Activated CD4-positive, alpha-beta T cell treated with anti-CD3 and anti-CD28 coated beads, Interleukin-2, amount 10 ng/mL, durations not matched to agents 7 days and 5 days (primary cell): Measurements from ENCODE around the gene FCGR1A. TPM values are rescaled to one million over a fixed set of nuclear protein-coding genes. Genes with fewer than 3 reads are reported as not detected.
"Not testable (repeated sequence)": the region's sequence is repeated elsewhere in the genome, so short reads cannot be mapped to it uniquely, and the experiment has no call there.

Experiments
- CTCF ChIA-PET: fragments of 350-600 bp; sonication (Branson Sonifier 250); formaldehyde crosslinking; loops from one replicate; lab custom pipeline; 2021; ENCODE audit warnings: antibody characterized with exemption; lab: Charles Lee
- POLR2A ChIA-PET: fragments of 350-600 bp; sonication (Branson Sonifier 250); formaldehyde crosslinking; loops from one replicate; lab custom pipeline; 2021; ENCODE audit warnings: antibody characterized with exemption; lab: Charles Lee
- DNase-seq: peaks from one replicate; pipeline ENCODE4 v3.0.0-alpha.2; 2020
- H3K27ac Mint-ChIP-seq: one replicate; pipeline ENCODE4 v1.8.0; 2021; ENCODE audit warnings: mild to moderate bottlenecking, moderate library complexity, mixed read lengths
- H3K27me3 Mint-ChIP-seq: one replicate; pipeline ENCODE4 v1.8.0; 2021; ENCODE audit warnings: mixed read lengths
- H3K36me3 Mint-ChIP-seq: one replicate; pipeline ENCODE4 v1.8.0; 2021; ENCODE audit warnings: low read depth, mixed read lengths
- H3K4me1 Mint-ChIP-seq: one replicate; pipeline ENCODE4 v1.8.0; 2021; ENCODE audit warnings: mixed read lengths
- H3K4me3 Mint-ChIP-seq: one replicate; pipeline ENCODE4 v1.8.0; 2021; ENCODE audit warnings: mild to moderate bottlenecking, moderate library complexity, mixed read lengths
- H3K9me3 Mint-ChIP-seq: one replicate; pipeline ENCODE4 v1.8.0; 2021; ENCODE audit warnings: mixed read lengths
- total RNA-seq, 2 experiments: library from RNA; stranded (reverse); gene quantifications; one replicate each; pipeline ENCODE4 v1.2.3, GENCODE V29; 2021

Gene FCGR1A
- not detected for total RNA-seq

DNA sequence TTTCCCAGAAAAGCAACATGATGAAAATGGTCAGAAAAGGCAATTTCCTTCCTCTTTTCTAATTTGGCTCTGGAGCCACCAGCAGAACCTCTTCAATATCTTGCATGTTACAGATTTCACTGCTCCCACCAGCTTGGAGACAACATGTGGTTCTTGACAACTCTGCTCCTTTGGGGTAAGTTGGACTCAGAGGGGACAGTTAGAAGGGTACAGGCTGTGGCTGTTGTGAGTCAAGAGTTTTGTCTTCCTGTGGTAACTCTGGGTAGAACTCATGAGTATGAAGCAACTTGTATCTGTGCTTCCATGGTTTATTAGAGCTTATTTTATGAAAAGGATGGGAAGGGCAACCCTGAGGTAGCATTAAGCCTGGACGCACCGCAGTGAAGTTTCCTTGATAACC lies at the start of gene FCGR1A:
Gene FCGR1A (plus strand): TSS at position 95 of the 400 bp plus-strand sequence. CDS start 50 bp downstream, at position 145.
- H3K4me3 Mint-ChIP-seq, H3K36me3 Mint-ChIP-seq, H3K27me3 Mint-ChIP-seq, CTCF ChIA-PET, H3K27ac Mint-ChIP-seq, H3K4me1 Mint-ChIP-seq, POLR2A ChIA-PET, DNase-seq, H3K9me3 Mint-ChIP-seq: not testable (repeated sequence)

GRCh38 chr1:149732781-149733180 lies 49.7 kb upstream of the FCGR1A start:
- H3K27ac Mint-ChIP-seq, CTCF ChIA-PET, H3K27me3 Mint-ChIP-seq, POLR2A ChIA-PET, H3K9me3 Mint-ChIP-seq, H3K4me3 Mint-ChIP-seq, DNase-seq, H3K4me1 Mint-ChIP-seq, H3K36me3 Mint-ChIP-seq: not testable (repeated sequence)

DNA sequence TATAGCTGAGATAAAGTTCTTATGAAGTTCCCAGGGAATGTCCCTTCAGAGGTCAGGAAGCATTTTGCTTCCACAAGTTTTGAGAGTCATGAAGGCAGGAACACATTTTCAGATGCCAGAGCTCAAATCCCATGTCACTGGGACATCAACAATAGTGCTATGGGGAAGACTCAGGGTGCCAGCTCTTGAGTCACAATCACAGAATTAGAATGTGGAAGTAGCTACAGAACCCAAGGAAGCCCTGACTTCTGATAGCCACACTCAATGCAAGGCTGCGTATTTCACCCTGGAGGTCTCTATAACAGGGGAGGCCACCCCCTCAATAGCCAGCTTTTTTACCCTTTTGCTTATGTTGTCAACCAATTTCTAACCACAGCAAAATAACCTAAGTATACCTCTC lies 47.8 kb upstream of the FCGR1A start:
- H3K4me1 Mint-ChIP-seq, CTCF ChIA-PET, H3K36me3 Mint-ChIP-seq, H3K27me3 Mint-ChIP-seq, H3K4me3 Mint-ChIP-seq, POLR2A ChIA-PET, H3K27ac Mint-ChIP-seq, DNase-seq, H3K9me3 Mint-ChIP-seq: not testable (repeated sequence)

DNA sequence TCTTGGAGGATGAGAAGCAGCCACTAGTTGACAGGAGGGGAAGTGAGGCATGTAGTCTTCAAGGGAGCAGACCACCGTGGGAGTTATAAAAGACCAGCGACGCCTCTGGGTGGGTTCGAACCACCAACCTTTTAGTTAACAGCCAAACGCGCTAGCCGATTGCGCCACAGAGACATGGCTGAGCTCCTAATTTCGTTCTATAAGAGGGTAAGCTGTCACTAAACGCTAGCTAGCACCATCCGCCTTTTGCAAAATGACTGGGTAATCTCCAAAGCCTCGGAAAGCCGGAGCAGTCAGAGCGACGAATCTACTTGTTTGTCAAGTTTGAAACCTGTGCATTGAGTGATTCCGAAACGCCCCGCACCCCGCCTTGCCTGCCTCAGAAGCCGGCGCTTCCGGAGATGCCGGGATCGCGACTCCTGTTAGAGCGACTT lies 42.3 kb upstream of the FCGR1A start:
- not testable (repeated sequence) for H3K9me3 Mint-ChIP-seq

GRCh38 chr1:149740590-149741230 lies 41.8 kb upstream of the FCGR1A start:
- POLR2A ChIA-PET, DNase-seq, H3K4me1 Mint-ChIP-seq, CTCF ChIA-PET, H3K36me3 Mint-ChIP-seq, H3K27me3 Mint-ChIP-seq, H3K9me3 Mint-ChIP-seq: not testable (repeated sequence)
- Mint-ChIP-seq H3K4me3 (peak overlapping the region; percentile 63), H3K27ac (peak overlapping the region; percentile 89)

More for the DNA sequence above, 42.3 kb upstream of the FCGR1A start:
- POLR2A ChIA-PET, H3K27me3 Mint-ChIP-seq, H3K36me3 Mint-ChIP-seq, H3K4me1 Mint-ChIP-seq, CTCF ChIA-PET: not testable (repeated sequence)
- peak overlapping the region; percentile 89 for H3K27ac Mint-ChIP-seq
- peak; percentile 68 for DNase-seq
- peak overlapping the region; percentile 63 for H3K4me3 Mint-ChIP-seq

GRCh38 chr1:149741914-149742313 lies 40.6 kb upstream of the FCGR1A start:
- CTCF ChIA-PET, H3K4me1 Mint-ChIP-seq, H3K27me3 Mint-ChIP-seq, POLR2A ChIA-PET, H3K27ac Mint-ChIP-seq, DNase-seq, H3K36me3 Mint-ChIP-seq, H3K4me3 Mint-ChIP-seq, H3K9me3 Mint-ChIP-seq: not testable (repeated sequence)

- H3K4me1 Mint-ChIP-seq, H3K9me3 Mint-ChIP-seq, H3K36me3 Mint-ChIP-seq, H3K27me3 Mint-ChIP-seq, H3K27ac Mint-ChIP-seq, H3K4me3 Mint-ChIP-seq, POLR2A ChIA-PET, DNase-seq, CTCF ChIA-PET: not testable (repeated sequence)
These were observed 35.8 kb upstream of the FCGR1A start for GRCh38 chr1:149746463-149747356.

DNA sequence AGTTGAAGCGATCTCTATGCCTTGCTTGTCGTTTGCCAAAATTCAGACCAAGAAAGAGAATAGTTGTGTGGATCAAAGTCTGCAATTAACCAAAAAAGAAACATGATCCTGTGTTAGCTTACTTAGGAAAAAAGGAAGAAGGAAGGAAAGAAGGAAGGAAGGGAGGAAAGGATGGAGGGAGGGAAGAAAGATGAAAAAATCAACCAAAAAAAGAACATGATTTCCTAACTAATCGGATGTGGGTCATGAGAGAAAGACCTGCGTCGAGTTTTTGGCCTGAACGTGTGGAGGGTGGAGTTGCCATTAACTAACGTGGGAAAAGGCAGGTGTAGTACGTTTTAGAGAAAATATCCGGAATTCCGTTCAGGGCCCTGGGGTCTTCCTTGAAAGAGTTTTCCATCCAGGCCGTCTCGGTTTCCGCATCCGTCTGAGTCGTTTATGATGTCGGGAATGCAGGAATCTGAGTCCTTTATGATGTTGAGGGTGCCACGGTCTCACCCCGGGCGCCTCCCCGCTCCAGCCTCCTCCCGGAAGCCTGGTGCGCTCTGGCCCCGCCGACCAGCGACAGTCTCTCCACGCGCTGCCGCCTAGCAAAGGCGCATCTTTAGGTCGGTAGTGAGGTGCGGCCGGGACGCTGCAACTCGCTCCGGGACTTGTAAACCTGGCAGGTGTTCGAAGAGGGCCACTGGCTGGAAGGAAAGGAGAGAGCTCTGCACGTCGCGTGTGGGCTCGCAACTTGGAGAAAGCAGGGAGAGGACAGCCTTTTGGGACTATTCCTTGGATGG lies 34.9 kb upstream of the FCGR1A start:
- H3K27me3 Mint-ChIP-seq, H3K27ac Mint-ChIP-seq, H3K36me3 Mint-ChIP-seq, H3K4me1 Mint-ChIP-seq, DNase-seq, POLR2A ChIA-PET, H3K9me3 Mint-ChIP-seq, CTCF ChIA-PET: not testable (repeated sequence)
- H3K4me3 Mint-ChIP-seq: peak overlapping the region; percentile 65

GRCh38 chr1:149748144-149748500 lies 34.4 kb upstream of the FCGR1A start:
- H3K9me3 Mint-ChIP-seq, H3K36me3 Mint-ChIP-seq, H3K27me3 Mint-ChIP-seq, CTCF ChIA-PET, POLR2A ChIA-PET, DNase-seq, H3K27ac Mint-ChIP-seq, H3K4me1 Mint-ChIP-seq: not testable (repeated sequence)
- H3K4me3 Mint-ChIP-seq: peak overlapping the region; percentile 65

DNA sequence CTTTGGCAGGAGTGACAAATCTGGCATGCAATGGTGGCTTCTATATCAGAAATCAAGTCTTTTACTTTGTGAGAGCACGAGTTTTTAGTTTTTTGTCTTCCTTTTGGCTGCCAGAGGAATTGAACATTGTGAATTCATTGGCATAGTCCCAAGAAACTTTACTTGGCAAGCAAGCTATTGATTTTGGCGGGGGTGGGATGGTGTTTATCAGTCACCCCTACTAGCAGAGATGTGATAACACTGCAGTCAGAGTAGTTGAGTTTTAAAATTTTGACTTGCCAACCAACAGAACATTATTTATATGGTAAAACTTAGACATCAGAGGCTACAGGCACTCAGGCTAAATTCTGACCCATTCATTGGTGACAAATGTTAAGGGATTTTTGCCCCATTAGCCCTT lies 31.9 kb upstream of the FCGR1A start:
- H3K36me3 Mint-ChIP-seq, DNase-seq, H3K4me3 Mint-ChIP-seq, H3K4me1 Mint-ChIP-seq, H3K27me3 Mint-ChIP-seq, CTCF ChIA-PET, POLR2A ChIA-PET, H3K9me3 Mint-ChIP-seq, H3K27ac Mint-ChIP-seq: not testable (repeated sequence)

GRCh38 chr1:149752186-149752585 lies 30.3 kb upstream of the FCGR1A start:
- POLR2A ChIA-PET, H3K4me3 Mint-ChIP-seq, H3K9me3 Mint-ChIP-seq, DNase-seq, H3K27ac Mint-ChIP-seq, H3K36me3 Mint-ChIP-seq, H3K4me1 Mint-ChIP-seq, CTCF ChIA-PET, H3K27me3 Mint-ChIP-seq: not testable (repeated sequence)

DNA sequence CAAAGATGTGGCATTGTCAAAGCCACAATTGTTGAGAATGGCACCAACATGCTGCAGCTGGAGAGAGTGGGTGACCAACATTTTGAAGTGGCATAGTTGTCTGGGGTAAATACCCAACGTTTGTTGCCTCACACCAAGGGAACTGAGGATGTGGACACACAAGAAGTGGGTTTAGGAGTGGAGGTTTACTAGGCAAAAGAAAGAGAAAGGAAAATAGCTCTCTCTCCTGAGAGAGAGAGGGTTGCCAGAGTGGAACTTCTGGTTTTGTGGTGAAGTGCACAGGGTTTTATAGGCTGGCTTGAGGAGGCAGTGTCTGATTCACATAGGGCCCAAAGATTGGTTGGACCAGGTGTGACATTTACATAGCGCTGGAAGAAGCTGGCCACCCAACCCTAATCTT lies 29.0 kb upstream of the FCGR1A start:
- H3K4me3 Mint-ChIP-seq, H3K4me1 Mint-ChIP-seq, H3K9me3 Mint-ChIP-seq, DNase-seq, H3K27me3 Mint-ChIP-seq, H3K27ac Mint-ChIP-seq, CTCF ChIA-PET, POLR2A ChIA-PET, H3K36me3 Mint-ChIP-seq: not testable (repeated sequence)

- H3K4me3 Mint-ChIP-seq, H3K9me3 Mint-ChIP-seq, DNase-seq, H3K27ac Mint-ChIP-seq, CTCF ChIA-PET, H3K27me3 Mint-ChIP-seq, H3K4me1 Mint-ChIP-seq, H3K36me3 Mint-ChIP-seq, POLR2A ChIA-PET: not testable (repeated sequence)
These were observed 27.2 kb upstream of the FCGR1A start for GRCh38 chr1:149755294-149755693.
